DOHH2 (cell line): ENCODE data around the gene MTOR.

Experiments
- EZH2phosphoT487 ChIP-seq: fragments of 200-600 bp; sonication (generic); IDR thresholded peaks from 2 replicates; pipeline ENCODE4 v1.6.1; 2017; ENCODE audit warnings: borderline replicate concordance, mild to moderate bottlenecking, antibody characterized with exemption, low read length, moderate library complexity, mixed read lengths
- TF ChIP-seq, protein P1 (sequence below): fragments of 200-600 bp; sonication (generic); IDR thresholded peaks from one replicate; pipeline ENCODE4 v1.5.1; 2014; ENCODE audit warnings: antibody characterized with exemption, mild to moderate bottlenecking, low read depth, low read length; ENCODE audit not compliant: poor library complexity, severe bottlenecking

DNA sequence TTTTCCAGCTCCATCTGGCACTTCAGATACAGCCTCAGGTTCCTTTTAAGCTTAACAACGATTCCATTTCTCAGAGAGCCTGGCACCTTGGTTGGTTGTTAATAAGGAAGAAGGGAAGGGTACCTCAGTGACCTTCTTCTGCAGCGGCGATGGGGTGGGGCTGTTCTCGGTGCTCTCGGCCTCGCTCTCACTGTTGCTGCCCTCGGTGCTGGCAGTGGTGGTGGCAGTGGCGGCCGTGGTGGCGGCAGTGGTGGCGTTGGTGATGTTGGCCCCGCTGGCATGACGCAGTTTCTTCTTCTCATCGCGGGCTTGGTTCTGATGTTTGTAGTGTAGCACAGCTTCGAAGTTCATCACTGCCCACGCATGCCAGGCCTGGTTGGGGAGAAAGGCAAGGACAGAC lies 131.9 kb downstream of the MTOR start:
- TF ChIP-seq, protein P1, sequence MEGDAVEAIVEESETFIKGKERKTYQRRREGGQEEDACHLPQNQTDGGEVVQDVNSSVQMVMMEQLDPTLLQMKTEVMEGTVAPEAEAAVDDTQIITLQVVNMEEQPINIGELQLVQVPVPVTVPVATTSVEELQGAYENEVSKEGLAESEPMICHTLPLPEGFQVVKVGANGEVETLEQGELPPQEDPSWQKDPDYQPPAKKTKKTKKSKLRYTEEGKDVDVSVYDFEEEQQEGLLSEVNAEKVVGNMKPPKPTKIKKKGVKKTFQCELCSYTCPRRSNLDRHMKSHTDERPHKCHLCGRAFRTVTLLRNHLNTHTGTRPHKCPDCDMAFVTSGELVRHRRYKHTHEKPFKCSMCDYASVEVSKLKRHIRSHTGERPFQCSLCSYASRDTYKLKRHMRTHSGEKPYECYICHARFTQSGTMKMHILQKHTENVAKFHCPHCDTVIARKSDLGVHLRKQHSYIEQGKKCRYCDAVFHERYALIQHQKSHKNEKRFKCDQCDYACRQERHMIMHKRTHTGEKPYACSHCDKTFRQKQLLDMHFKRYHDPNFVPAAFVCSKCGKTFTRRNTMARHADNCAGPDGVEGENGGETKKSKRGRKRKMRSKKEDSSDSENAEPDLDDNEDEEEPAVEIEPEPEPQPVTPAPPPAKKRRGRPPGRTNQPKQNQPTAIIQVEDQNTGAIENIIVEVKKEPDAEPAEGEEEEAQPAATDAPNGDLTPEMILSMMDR: no peak
- TF ChIP-seq EZH2phosphoT487: no peak
